Lung (tissue), 12 donors: ENCODE measurements around the gene METTL17. TPM values are rescaled to one million over a fixed set of nuclear protein-coding genes. Genes with fewer than 3 reads are reported as not detected.

Source experiments
- ATAC-seq: fragments of 200-7000 bp; cut with Tn5 transposase; one replicate; pipeline ENCODE4 v1.9.1; 2020; ENCODE audit warnings: moderate number of reproducible peaks; ENCODE audit not compliant: insufficient read depth, low FRiP score
- DNase-seq, 3 donors: peaks; one replicate each; pipeline ENCODE4 v3.0.0-alpha.2; 2013 to 2017
- H3K27ac ChIP-seq, 2 donors: one replicate each; pipeline ENCODE4 v1.5.1; 2013; ENCODE audit warnings: mild to moderate bottlenecking in 2 of 2, moderate library complexity in 2 of 2, control low read depth in 1 of 2, inconsistent platforms in 1 of 2, low read depth in 1 of 2, low read length in 1 of 2
- H3K27me3 ChIP-seq, 3 donors: one replicate each; pipeline ENCODE4 v1.5.1; 2013; ENCODE audit warnings: low read length in 2 of 3; ENCODE audit not compliant: control insufficient read depth in 3 of 3, insufficient read depth in 3 of 3
- H3K36me3 ChIP-seq, 4 donors: one replicate each; pipeline ENCODE4 v1.5.1; 2013; ENCODE audit warnings: low read length in 4 of 4, mild to moderate bottlenecking in 1 of 4, moderate library complexity in 1 of 4; ENCODE audit not compliant: control insufficient read depth in 4 of 4, insufficient read depth in 4 of 4
- H3K4me1 ChIP-seq, 5 donors: one replicate each; pipeline ENCODE4 v1.5.1; 2013; ENCODE audit warnings: low read length in 5 of 5, mild to moderate bottlenecking in 2 of 5, moderate library complexity in 1 of 5; ENCODE audit not compliant: control insufficient read depth in 5 of 5, insufficient read depth in 5 of 5
- H3K4me3 ChIP-seq: one replicate; pipeline ENCODE4 v1.5.1; 2013; ENCODE audit warnings: mild to moderate bottlenecking, control low read depth, moderate library complexity
- H3K9ac ChIP-seq, 2 donors: one replicate each; pipeline ENCODE4 v1.5.1; 2013; ENCODE audit warnings: low read length in 2 of 2, control low read depth in 1 of 2; ENCODE audit not compliant: insufficient read depth in 1 of 2
- H3K9me3 ChIP-seq, 4 donors: one replicate each; pipeline ENCODE4 v1.5.1; 2013; ENCODE audit warnings: low read length in 3 of 4, mild to moderate bottlenecking in 1 of 4, moderate library complexity in 1 of 4; ENCODE audit not compliant: control insufficient read depth in 4 of 4, insufficient read depth in 3 of 4
- WGBS, 2 donors: extraction: QIAGEN DNeasy Blood & Tissue Kit; methylation state at CpG; one replicate each; pipeline ENCODE4 v1.1.7; 2013; 5-methylcytosine and 5-hydroxymethylcytosine counted together
- polyA plus RNA-seq, 2 donors: library from polyadenylated mRNA; stranded (reverse); fragments of 200-250 nt; gene quantifications; one replicate each; pipeline ENCODE4 v1.2.1, GENCODE V29; 2013
- total RNA-seq, 2 donors: library from RNA; depleted of rRNA in 1 of 2; stranded (reverse); fragments of >200 nt in 1 of 2; gene quantifications; one replicate each; pipeline ENCODE4 v1.2.1, GENCODE V29; 2014 to 2021
- TF ChIP-seq, protein P1 (sequence below): IDR thresholded peaks from 2 replicates; pipeline ENCODE4 v1.5.1; 2012; ENCODE audit warnings: mild to moderate bottlenecking; ENCODE audit errors: control extremely low read depth, extremely low read depth
- donor health status: control.
- donor health status: control.
- donor health status: Bipolar disorder and iron deficiency.
- donor health status: healthy.
- donor health status: DM: yes; HTN: yes; CAD: no.

Gene METTL17
- total and polyA plus RNA-seq, 4 donors = 51.2 to 67.1 (median 56.7) TPM

DNA sequence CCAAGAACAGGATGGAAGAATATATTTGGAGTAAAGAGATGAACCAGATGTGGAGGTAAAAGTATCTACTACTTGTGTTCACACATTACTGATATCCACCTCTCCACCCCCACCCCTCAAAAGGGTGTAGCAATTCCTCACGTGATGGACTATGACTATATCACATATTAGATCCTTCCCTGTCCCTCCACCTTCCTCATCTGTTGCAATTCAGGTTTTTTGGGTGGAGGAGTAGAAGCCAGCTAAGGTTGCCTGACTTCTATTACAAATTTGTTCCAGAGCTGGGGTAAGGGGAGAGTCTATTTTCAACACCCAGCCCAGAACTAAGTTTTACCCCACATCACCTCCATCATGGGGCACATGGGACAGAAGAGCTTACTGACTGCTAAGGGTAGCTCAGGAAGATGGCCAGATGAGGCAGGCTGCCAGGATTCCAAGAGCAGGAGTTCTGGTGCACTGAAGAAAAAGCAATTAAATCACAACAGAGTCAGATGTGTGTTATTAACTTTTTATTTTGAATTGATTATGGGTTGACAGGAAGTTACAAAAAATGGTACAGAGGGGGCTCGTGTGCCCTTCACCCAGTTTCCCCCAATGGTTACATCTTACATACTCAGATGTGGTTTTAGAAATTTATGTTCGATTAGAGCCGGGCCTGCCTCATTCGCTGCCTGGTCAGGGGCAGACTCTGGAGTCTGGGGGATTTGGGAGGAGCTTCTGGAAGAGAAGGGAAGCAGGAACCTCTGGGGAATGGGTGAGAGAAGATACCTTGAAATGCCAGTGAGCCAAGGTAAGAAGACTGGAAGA, 42.7 kb downstream of the METTL17 start:
- no peak overlapping the region for H3K4me3 ChIP-seq
- H3K9ac ChIP-seq = no peak overlapping the region
- DNase-seq (no peak), ATAC-seq (no peak)
- WGBS, 2 donors = 83% methylated on average over 5 of the region's 5 CpGs
- no peaks in the 10 kb centered on the region for H3K36me3 ChIP-seq
- TF ChIP-seq, protein P1, sequence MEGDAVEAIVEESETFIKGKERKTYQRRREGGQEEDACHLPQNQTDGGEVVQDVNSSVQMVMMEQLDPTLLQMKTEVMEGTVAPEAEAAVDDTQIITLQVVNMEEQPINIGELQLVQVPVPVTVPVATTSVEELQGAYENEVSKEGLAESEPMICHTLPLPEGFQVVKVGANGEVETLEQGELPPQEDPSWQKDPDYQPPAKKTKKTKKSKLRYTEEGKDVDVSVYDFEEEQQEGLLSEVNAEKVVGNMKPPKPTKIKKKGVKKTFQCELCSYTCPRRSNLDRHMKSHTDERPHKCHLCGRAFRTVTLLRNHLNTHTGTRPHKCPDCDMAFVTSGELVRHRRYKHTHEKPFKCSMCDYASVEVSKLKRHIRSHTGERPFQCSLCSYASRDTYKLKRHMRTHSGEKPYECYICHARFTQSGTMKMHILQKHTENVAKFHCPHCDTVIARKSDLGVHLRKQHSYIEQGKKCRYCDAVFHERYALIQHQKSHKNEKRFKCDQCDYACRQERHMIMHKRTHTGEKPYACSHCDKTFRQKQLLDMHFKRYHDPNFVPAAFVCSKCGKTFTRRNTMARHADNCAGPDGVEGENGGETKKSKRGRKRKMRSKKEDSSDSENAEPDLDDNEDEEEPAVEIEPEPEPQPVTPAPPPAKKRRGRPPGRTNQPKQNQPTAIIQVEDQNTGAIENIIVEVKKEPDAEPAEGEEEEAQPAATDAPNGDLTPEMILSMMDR = no peak
- peaks cover 0 to under 1% (median 0%) of the 10 kb centered on the region in 5 donors for H3K4me1 ChIP-seq
- no peaks in the 10 kb centered on the region for H3K9me3 ChIP-seq
- no peaks in the 10 kb centered on the region for H3K27me3 ChIP-seq
- no peak overlapping the region for H3K27ac ChIP-seq

- Histone ChIP-seq H3K36me3 (no peaks in the 10 kb centered on the region), H3K9me3 (no peaks in the 10 kb centered on the region), H3K27me3 (no peaks in the 10 kb centered on the region), H3K4me3 (no peak overlapping the region), H3K4me1 (peaks cover 0 to 6% (median 4%) of the 10 kb centered on the region in 5 donors), H3K27ac (no peak overlapping the region), H3K9ac (no peak overlapping the region)
- DNase-seq (no peak), ATAC-seq (no peak)
- 84 to 97% methylated on average over 4 of the region's 4 CpGs for WGBS, 2 donors
- TF ChIP-seq, protein P1 = no peak
Observed at GRCh38 chr14:21033133-21033698, 43.4 kb downstream of the METTL17 start.

- Histone ChIP-seq H3K27ac (no peak within 1 kb of the TSS), H3K27me3 (no peaks in the 10 kb centered on the region), H3K9me3 (no peaks in the 10 kb centered on the region), H3K4me1 (peaks cover 0 to 19% (median 17%) of the 10 kb centered on the region in 5 donors), H3K9ac (no peak within 1 kb of the TSS), H3K4me3 (no peak within 1 kb of the TSS), H3K36me3 (no peaks in the 10 kb centered on the region)
- TF ChIP-seq, protein P1 = no peak
- no peak for ATAC-seq
- WGBS, 2 donors = 80 to 92% methylated on average over 5 of the region's 5 CpGs
- no peak for DNase-seq
Observed at GRCh38 chr14:21034707-21035106, 44.9 kb downstream of the METTL17 start, which contains the start of gene RNASE13. TSS of gene RNASE13 (minus strand) at chr14:21034807. CDS start at chr14:21034288, 519 bp downstream.
